NCI-H446 (cell line): ENCODE results near the gene WNK2.

Experiments
- DNase-seq, 2 experiments: peaks; one replicate each; lab custom pipeline; 2025; lab: John Stamatoyannopoulos, UW

The WNK2 gene

GRCh38 chr9:93295456-93296076 is 111.6 kb downstream of the WNK2 start:
- DNase-seq = no peak

GRCh38 chr9:93296889-93297480 is 113.0 kb downstream of the WNK2 start:
- no peak for DNase-seq

GRCh38 chr9:93297659-93298497 is 113.9 kb downstream of the WNK2 start:
- no peak for DNase-seq

GRCh38 chr9:93298498-93299417 is 114.8 kb downstream of the WNK2 start:
- DNase-seq = no peak

- DNase-seq = no peak
Observed at GRCh38 chr9:93299418-93300174, 115.7 kb downstream of the WNK2 start.

- DNase-seq = no peak
Observed at GRCh38 chr9:93300175-93300572, 116.2 kb downstream of the WNK2 start.

- no peak for DNase-seq
Observed at GRCh38 chr9:93300585-93301081, 116.7 kb downstream of the WNK2 start.

GRCh38 chr9:93301291-93301811 is 117.4 kb downstream of the WNK2 start:
- DNase-seq = no peak

GRCh38 chr9:93301911-93302541 is 118.1 kb downstream of the WNK2 start:
- DNase-seq = no peak

- DNase-seq = peak in 1 of 2 experiments; percentile 23
Observed at GRCh38 chr9:93302586-93303257, 118.8 kb downstream of the WNK2 start.

GRCh38 chr9:93303258-93303771 is 119.4 kb downstream of the WNK2 start:
- DNase-seq = no peak

- peak; percentile 22 to 77 for DNase-seq
Observed at GRCh38 chr9:93303806-93304573, 120.1 kb downstream of the WNK2 start.

- DNase-seq = peak; percentile 38 to 74
Observed at GRCh38 chr9:93304574-93305496, 120.9 kb downstream of the WNK2 start.

- DNase-seq = peak in 1 of 2 experiments; percentile 13
Observed at GRCh38 chr9:93305497-93306020, 121.6 kb downstream of the WNK2 start.

- DNase-seq = no peak
Observed at GRCh38 chr9:93306081-93306480, 122.1 kb downstream of the WNK2 start.

- no peak for DNase-seq
Observed at GRCh38 chr9:93306579-93307091, 122.7 kb downstream of the WNK2 start.
